Osteoblast (primary cell): Measurements from ENCODE around the gene MIP. TPM values are rescaled to one million over a fixed set of nuclear protein-coding genes. Genes with fewer than 3 reads are reported as not detected.
"Not testable (repeated sequence)": the region's sequence is repeated elsewhere in the genome, so short reads cannot be mapped to it uniquely, and the experiment has no call there.

Experiments used
- DNase-seq: peaks from one replicate; pipeline ENCODE4 v3.0.0; 2011; ENCODE audit warnings: low spot score, mixed read lengths; ENCODE audit not compliant: insufficient read length; ENCODE audit errors: missing footprints
- H2AFZ ChIP-seq: 2 replicates; pipeline ENCODE4 v1.6.0; 2011; ENCODE audit warnings: mild to moderate bottlenecking, low read length
- H3K27ac ChIP-seq: 2 replicates; pipeline ENCODE4 v1.5.1; 2011; ENCODE audit warnings: mild to moderate bottlenecking, low read depth, low read length, moderate library complexity
- H3K27me3 ChIP-seq: 2 replicates; pipeline ENCODE4 v1.6.0; 2012; ENCODE audit warnings: mild to moderate bottlenecking, control low read depth, inconsistent platforms, low read length, moderate library complexity; ENCODE audit not compliant: insufficient read depth
- H3K36me3 ChIP-seq: 2 replicates; pipeline ENCODE4 v1.5.1; 2011; ENCODE audit warnings: mild to moderate bottlenecking, low read length, control low read depth, moderate library complexity; ENCODE audit not compliant: insufficient read depth
- H3K4me1 ChIP-seq: 2 replicates; pipeline ENCODE4 v1.5.1; 2011; ENCODE audit warnings: mild to moderate bottlenecking, low read length, control low read depth, moderate library complexity; ENCODE audit not compliant: insufficient read depth
- H3K4me2 ChIP-seq: 2 replicates; pipeline ENCODE4 v1.6.0; 2011; ENCODE audit warnings: mild to moderate bottlenecking, low read length; ENCODE audit not compliant: insufficient read depth
- H3K4me3 ChIP-seq: fragments of 200-600 bp; sonication (generic); 3 replicates; pipeline ENCODE4 v1.5.1; 2012; ENCODE audit warnings: mild to moderate bottlenecking, low read length, inconsistent platforms; ENCODE audit not compliant: insufficient read depth
- H3K79me2 ChIP-seq: 2 replicates; pipeline ENCODE4 v1.6.0; 2012; ENCODE audit warnings: mild to moderate bottlenecking, low read length, control low read depth, inconsistent platforms; ENCODE audit not compliant: insufficient read depth
- H3K9me3 ChIP-seq: 2 replicates; pipeline ENCODE4 v1.5.1; 2011; ENCODE audit warnings: low read depth, low read length, control low read depth
- H4K20me1 ChIP-seq: 2 replicates; pipeline ENCODE4 v1.6.0; 2012; ENCODE audit warnings: mild to moderate bottlenecking, low read length, control low read depth; ENCODE audit not compliant: insufficient read depth
- total RNA-seq: library from RNA; depleted of rRNA; stranded (reverse); fragments of >200 nt; gene quantifications from 2 replicates; pipeline ENCODE4 v1.2.3, GENCODE V29; 2012
- TF ChIP-seq, protein P1 (sequence below): IDR thresholded peaks from 2 replicates; pipeline ENCODE4 v1.5.1; 2011; ENCODE audit warnings: mild to moderate bottlenecking, low read depth, low read length, moderate library complexity; ENCODE audit errors: extremely low read depth

Gene MIP
- total RNA-seq, 1 donor, result not detected

DNA sequence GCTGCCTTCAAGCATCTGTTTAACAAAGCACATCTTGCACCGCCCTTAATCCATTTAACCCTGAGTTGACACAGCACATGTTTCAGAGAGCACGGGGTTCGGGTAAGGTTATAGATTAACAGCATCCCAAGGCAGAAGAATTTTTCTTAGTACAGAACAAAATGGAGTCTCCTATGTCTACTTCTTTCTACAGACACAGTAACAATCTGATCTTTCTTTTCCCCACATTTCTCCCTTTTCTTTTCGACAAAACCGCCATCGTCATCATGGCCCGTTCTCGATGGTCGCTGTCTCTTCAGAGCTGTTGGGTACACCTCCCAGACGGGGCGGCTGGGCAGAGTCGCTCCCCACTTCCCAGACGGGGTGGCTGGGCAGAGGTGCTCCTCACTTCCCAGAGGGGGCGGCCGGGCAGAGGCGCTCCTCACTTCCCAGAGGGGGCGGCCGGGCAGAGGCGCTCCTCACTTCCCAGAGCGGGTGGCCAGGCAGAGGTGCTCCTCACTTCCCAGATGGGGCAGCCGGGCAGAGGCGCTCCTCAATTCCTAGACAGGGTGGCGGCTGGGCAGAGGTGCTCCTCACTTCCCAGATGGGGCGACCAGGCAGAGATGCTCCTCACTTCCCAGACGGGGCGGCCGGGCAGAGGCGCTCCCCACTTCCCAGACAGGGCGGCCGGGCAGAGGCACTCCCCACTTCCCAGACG lies 39.1 kb upstream of the MIP start:
- H3K4me3 ChIP-seq, H2AFZ ChIP-seq, H3K36me3 ChIP-seq, H3K9me3 ChIP-seq, H4K20me1 ChIP-seq, H3K4me2 ChIP-seq, H3K27ac ChIP-seq, H3K4me1 ChIP-seq, H3K79me2 ChIP-seq, DNase-seq: not testable (repeated sequence)
- H3K27me3 ChIP-seq, result peaks cover 39% of the 10 kb centered on the region

DNA sequence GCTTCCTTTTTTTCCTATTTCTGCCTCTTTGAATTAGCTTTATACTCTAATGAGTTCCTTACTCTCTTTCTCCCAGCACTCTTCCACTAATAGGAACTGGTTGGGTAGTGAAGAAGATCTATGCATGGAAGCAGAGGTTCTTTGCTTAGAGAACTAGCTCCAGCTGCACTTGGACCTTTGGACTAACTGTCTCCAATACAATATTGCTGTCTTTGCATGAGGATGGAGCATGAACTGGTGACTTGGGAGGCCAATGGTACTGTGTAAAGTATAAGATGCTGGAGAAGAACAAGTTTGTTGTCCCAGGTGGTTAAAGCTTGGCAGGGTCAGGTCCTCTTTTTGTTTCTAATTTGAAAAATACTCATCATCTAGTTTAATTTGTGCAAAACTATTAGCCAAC lies 35.9 kb upstream of the MIP start:
- Histone ChIP-seq H3K27me3 (peaks cover 52% of the 10 kb centered on the region), H4K20me1 (no peaks in the 10 kb centered on the region), H3K4me2 (no peak overlapping the region), H3K27ac (no peak overlapping the region), H2AFZ (no peak overlapping the region), H3K79me2 (no peaks in the 10 kb centered on the region), H3K4me3 (no peak overlapping the region), H3K36me3 (no peaks in the 10 kb centered on the region), H3K4me1 (peaks cover 9% of the 10 kb centered on the region), H3K9me3 (no peaks in the 10 kb centered on the region)
- TF ChIP-seq, protein P1, sequence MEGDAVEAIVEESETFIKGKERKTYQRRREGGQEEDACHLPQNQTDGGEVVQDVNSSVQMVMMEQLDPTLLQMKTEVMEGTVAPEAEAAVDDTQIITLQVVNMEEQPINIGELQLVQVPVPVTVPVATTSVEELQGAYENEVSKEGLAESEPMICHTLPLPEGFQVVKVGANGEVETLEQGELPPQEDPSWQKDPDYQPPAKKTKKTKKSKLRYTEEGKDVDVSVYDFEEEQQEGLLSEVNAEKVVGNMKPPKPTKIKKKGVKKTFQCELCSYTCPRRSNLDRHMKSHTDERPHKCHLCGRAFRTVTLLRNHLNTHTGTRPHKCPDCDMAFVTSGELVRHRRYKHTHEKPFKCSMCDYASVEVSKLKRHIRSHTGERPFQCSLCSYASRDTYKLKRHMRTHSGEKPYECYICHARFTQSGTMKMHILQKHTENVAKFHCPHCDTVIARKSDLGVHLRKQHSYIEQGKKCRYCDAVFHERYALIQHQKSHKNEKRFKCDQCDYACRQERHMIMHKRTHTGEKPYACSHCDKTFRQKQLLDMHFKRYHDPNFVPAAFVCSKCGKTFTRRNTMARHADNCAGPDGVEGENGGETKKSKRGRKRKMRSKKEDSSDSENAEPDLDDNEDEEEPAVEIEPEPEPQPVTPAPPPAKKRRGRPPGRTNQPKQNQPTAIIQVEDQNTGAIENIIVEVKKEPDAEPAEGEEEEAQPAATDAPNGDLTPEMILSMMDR, result no peak
- DNase-seq, result no peak

DNA sequence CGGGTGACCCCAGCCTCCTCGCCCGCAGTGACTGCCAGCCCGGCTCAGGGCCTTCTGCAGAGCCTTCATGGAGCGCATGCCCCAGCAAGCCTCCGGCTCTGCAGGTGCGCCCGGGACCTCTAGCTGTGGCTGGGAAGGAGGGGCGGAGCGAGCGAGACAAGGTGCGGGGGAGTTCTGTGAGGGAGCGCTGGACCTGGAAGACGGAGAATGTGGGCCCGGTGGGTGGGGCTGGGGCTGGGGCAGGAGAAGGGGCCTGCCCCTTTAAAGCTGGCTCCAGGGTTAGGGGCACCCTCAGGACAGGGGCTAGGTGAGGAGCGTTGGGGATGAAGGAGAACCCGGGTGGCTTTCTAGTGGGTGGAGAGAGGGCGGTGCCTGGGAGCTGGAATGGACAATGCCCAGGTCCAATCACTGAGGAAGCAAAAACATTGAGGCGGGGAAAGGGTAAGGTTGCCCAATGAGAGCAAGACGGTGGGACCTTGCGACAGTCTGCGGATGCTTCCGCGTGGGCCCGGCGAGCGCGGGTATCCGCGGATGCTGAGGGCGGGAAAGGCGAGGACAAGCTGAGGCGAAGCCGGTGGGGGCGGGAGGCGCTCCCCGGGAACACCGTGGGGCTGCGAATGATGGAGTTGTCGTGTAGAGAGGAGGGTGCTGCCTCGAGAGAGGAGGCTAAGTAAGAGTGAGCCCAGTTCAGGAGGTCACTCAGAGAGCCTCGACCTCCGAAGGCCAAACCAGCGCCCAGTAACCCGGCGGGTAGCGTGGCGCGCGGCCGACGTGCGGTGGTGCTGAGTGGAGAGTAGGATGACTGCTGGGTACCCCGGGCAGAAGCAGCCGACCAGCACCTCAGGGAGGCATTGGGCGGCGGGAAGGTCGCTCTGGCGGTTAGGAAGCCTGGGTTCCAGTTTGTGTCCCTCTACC lies 33.8 kb upstream of the MIP start, which contains the start of gene GLS2:
Gene GLS2 (minus strand): TSS at position 121 of the 915 bp plus-strand sequence. CDS start 43 bp downstream, at position 78.
- peak; percentile 98 for DNase-seq
- Histone ChIP-seq H4K20me1 (no peaks in the 10 kb centered on the region), H3K4me3 (peak within 1 kb of the TSS; percentile 70), H3K27ac (no peak within 1 kb of the TSS), H3K79me2 (no peaks in the 10 kb centered on the region), H3K36me3 (no peaks in the 10 kb centered on the region), H3K27me3 (peaks cover 52% of the 10 kb centered on the region), H3K4me2 (peak within 1 kb of the TSS; percentile 87), H3K4me1 (peaks cover 9% of the 10 kb centered on the region), H2AFZ (peak within 1 kb of the TSS; percentile 82), H3K9me3 (no peaks in the 10 kb centered on the region)
- TF ChIP-seq, protein P1, result no peak

DNA sequence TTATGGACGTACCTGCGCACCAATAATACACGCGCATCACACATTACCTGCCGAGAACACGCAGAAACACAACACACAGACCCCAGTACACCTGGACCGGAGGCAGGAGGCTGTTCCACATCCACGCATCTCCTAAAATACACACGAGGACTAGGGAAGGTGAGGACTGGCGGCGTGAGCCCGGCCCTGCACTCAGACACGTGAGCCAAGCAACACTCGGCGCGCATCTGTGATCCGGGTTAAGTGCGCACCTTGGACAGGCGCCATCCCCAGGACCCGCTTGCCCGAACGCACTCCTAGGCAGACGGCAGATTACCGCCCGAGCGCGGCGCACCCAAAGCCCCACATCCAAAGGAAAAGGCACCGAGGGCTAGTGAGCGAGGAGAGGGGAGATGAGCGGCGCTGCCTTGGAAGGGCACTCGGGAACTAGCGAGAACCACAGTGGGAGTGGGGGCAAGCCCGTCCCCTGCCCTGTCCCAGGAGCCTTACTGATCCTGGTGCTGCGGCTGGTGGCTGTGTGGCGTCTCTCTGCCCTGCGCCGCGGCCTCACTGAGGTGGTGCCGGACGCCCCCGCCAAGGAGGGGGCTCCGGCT lies 33.1 kb upstream of the MIP start:
- Histone ChIP-seq H3K4me2 (peak overlapping the region; percentile 87), H4K20me1 (no peaks in the 10 kb centered on the region), H3K9me3 (no peaks in the 10 kb centered on the region), H3K36me3 (no peaks in the 10 kb centered on the region), H3K4me3 (peak overlapping the region; percentile 70), H2AFZ (peak overlapping the region; percentile 82), H3K27ac (no peak overlapping the region), H3K4me1 (peaks cover 9% of the 10 kb centered on the region), H3K27me3 (peaks cover 48% of the 10 kb centered on the region), H3K79me2 (no peaks in the 10 kb centered on the region)
- TF ChIP-seq, protein P1, result no peak
- DNase-seq, result no peak
